ENCODE data around the gene PCSK5.
"Not testable (repeated sequence)": the region's sequence is repeated elsewhere in the genome, so short reads cannot be mapped to it uniquely, and the experiment has no call there.

DNA sequence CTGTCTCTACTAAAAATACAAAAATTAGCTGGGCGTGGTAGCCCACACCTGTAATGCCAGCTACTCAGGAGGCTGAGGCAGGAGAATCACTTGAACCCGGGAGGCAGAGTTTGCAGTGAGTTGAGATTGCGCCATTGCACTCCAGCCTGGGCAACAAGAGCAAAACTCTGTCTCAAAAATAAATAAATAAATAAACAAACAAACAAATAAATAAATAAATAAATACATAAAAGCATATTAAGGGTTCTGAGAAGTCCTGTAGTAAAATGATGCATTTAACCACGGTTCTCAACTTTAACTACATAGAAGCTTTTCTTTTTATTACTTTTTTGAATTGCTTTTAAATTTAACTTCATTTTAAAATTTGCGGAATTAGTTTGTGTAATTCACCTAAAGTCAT, 190.8 kb downstream of the PCSK5 start:
- TF ChIP-seq, protein P1, sequence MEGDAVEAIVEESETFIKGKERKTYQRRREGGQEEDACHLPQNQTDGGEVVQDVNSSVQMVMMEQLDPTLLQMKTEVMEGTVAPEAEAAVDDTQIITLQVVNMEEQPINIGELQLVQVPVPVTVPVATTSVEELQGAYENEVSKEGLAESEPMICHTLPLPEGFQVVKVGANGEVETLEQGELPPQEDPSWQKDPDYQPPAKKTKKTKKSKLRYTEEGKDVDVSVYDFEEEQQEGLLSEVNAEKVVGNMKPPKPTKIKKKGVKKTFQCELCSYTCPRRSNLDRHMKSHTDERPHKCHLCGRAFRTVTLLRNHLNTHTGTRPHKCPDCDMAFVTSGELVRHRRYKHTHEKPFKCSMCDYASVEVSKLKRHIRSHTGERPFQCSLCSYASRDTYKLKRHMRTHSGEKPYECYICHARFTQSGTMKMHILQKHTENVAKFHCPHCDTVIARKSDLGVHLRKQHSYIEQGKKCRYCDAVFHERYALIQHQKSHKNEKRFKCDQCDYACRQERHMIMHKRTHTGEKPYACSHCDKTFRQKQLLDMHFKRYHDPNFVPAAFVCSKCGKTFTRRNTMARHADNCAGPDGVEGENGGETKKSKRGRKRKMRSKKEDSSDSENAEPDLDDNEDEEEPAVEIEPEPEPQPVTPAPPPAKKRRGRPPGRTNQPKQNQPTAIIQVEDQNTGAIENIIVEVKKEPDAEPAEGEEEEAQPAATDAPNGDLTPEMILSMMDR (IDR thresholded peaks at IDR 0.05; ENCODE audit: insufficient read depth, low read length, poor library complexity, severe bottlenecking), result not testable (repeated sequence)
- TF ChIP-seq EZH2phosphoT487 (conservative IDR thresholded peaks at IDR 0.05; ENCODE audit: low read length), result not testable (repeated sequence)
